NT2/D1 (cell line): ENCODE data around the gene CLDN1.

Source experiments
- DNase-seq: peaks from one replicate; pipeline ENCODE4 v3.0.0-alpha.2; 2011; ENCODE audit warnings: low read depth, low spot score
- H3K27me3 ChIP-seq: 2 replicates; pipeline ENCODE4 v1.6.0; 2011; ENCODE audit warnings: mild to moderate bottlenecking; ENCODE audit not compliant: insufficient read length, insufficient read depth
- H3K36me3 ChIP-seq: 2 replicates; pipeline ENCODE4 v1.6.1; 2011; ENCODE audit warnings: mild to moderate bottlenecking, low read length, mixed read lengths; ENCODE audit not compliant: insufficient read depth, insufficient read length
- H3K4me1 ChIP-seq: 2 replicates; pipeline ENCODE4 v1.5.1; 2011; ENCODE audit not compliant: insufficient read depth, insufficient read length
- H3K4me3 ChIP-seq: 2 replicates; pipeline ENCODE4 v1.5.1; 2011; ENCODE audit warnings: low read depth; ENCODE audit not compliant: insufficient read length
- H3K9ac ChIP-seq: 2 replicates; pipeline ENCODE4 v1.6.0; 2011; ENCODE audit warnings: low read depth; ENCODE audit not compliant: insufficient read length
- H3K9me3 ChIP-seq: 2 replicates; pipeline ENCODE4 v1.5.1; 2011; ENCODE audit warnings: mild to moderate bottlenecking, low read length; ENCODE audit not compliant: insufficient read depth
- SUZ12 ChIP-seq: IDR thresholded peaks from 2 replicates; pipeline ENCODE4 v1.6.1; 2011; ENCODE audit not compliant: insufficient read length, insufficient read depth; ENCODE audit errors: extremely low read depth
- YY1 ChIP-seq: IDR thresholded peaks from 2 replicates; pipeline ENCODE4 v1.6.1; 2011; ENCODE audit not compliant: insufficient read length, insufficient read depth
- ZNF274 ChIP-seq: IDR thresholded peaks from 2 replicates; pipeline ENCODE4 v1.6.1; 2011; ENCODE audit warnings: mild to moderate bottlenecking, low read depth, low read length

Gene CLDN1

GRCh38 chr3:190330936-190331734 lies 8.9 kb upstream of the CLDN1 start:
- TF ChIP-seq ZNF274 (no peak), YY1 (no peak), SUZ12 (no peak)
- no peak overlapping the region for H3K9ac ChIP-seq
- no peaks in the 10 kb centered on the region for H3K27me3 ChIP-seq
- no peak overlapping the region for H3K4me3 ChIP-seq
- DNase-seq: no peak
- H3K36me3 ChIP-seq: no peaks in the 10 kb centered on the region
- H3K4me1 ChIP-seq: no peaks in the 10 kb centered on the region
- no peaks in the 10 kb centered on the region for H3K9me3 ChIP-seq

- DNase-seq: no peak
- H3K4me1 ChIP-seq: no peaks in the 10 kb centered on the region
- H3K27me3 ChIP-seq: peaks cover 19% of the 10 kb centered on the region
- H3K9me3 ChIP-seq: no peaks in the 10 kb centered on the region
- no peaks in the 10 kb centered on the region for H3K36me3 ChIP-seq
- H3K9ac ChIP-seq: no peak overlapping the region
- H3K4me3 ChIP-seq: no peak overlapping the region
- TF ChIP-seq ZNF274 (no peak), YY1 (no peak), SUZ12 (no peak)
Measured at GRCh38 chr3:190326930-190327329, 4.7 kb upstream of the CLDN1 start.

- H3K9ac ChIP-seq: no peak overlapping the region
- peaks cover 25% of the 10 kb centered on the region for H3K27me3 ChIP-seq
- no peak for DNase-seq
- no peaks in the 10 kb centered on the region for H3K36me3 ChIP-seq
- H3K4me1 ChIP-seq: no peaks in the 10 kb centered on the region
- no peaks in the 10 kb centered on the region for H3K9me3 ChIP-seq
- H3K4me3 ChIP-seq: no peak overlapping the region
- no peak for TF ChIP-seq ZNF274
Measured at GRCh38 chr3:190326361-190326760, 4.1 kb upstream of the CLDN1 start.

GRCh38 chr3:190325923-190326322 lies 3.7 kb upstream of the CLDN1 start:
- H3K27me3 ChIP-seq: peaks cover 30% of the 10 kb centered on the region
- no peak overlapping the region for H3K4me3 ChIP-seq
- no peak overlapping the region for H3K9ac ChIP-seq
- no peaks in the 10 kb centered on the region for H3K36me3 ChIP-seq
- H3K9me3 ChIP-seq: no peaks in the 10 kb centered on the region
- no peak for TF ChIP-seq YY1
- no peak for TF ChIP-seq ZNF274
- TF ChIP-seq SUZ12: no peak
- no peaks in the 10 kb centered on the region for H3K4me1 ChIP-seq
- DNase-seq: no peak

- Histone ChIP-seq H3K9me3 (no peaks in the 10 kb centered on the region), H3K4me1 (no peaks in the 10 kb centered on the region), H3K9ac (no peak overlapping the region), H3K27me3 (peaks cover 53% of the 10 kb centered on the region), H3K4me3 (no peak overlapping the region), H3K36me3 (no peaks in the 10 kb centered on the region)
- DNase-seq: no peak
- no peak for TF ChIP-seq YY1
- TF ChIP-seq SUZ12: no peak
- TF ChIP-seq ZNF274: no peak
Measured at GRCh38 chr3:190323246-190323626, 990 bp upstream of the CLDN1 start.

GRCh38 chr3:190322604-190323245 lies 479 bp upstream of the CLDN1 start:
- H3K4me3 ChIP-seq: peak overlapping the region; percentile 22

GRCh38 chr3:190320594-190321362 lies 1.5 kb downstream of the CLDN1 start:
- H3K36me3 ChIP-seq: no peaks in the 10 kb centered on the region
- peaks cover 53% of the 10 kb centered on the region for H3K27me3 ChIP-seq
- H3K4me3 ChIP-seq: no peak overlapping the region
- no peak overlapping the region for H3K9ac ChIP-seq
- DNase-seq: no peak
- H3K4me1 ChIP-seq: no peaks in the 10 kb centered on the region
- H3K9me3 ChIP-seq: no peaks in the 10 kb centered on the region
- no peak for TF ChIP-seq YY1
- no peak for TF ChIP-seq SUZ12
- TF ChIP-seq ZNF274: no peak

More at GRCh38 chr3:190322604-190323245, 479 bp upstream of the CLDN1 start:
- H3K36me3 ChIP-seq: no peaks in the 10 kb centered on the region
- DNase-seq: no peak
- no peaks in the 10 kb centered on the region for H3K9me3 ChIP-seq
- no peaks in the 10 kb centered on the region for H3K4me1 ChIP-seq
- TF ChIP-seq SUZ12 (no peak), ZNF274 (no peak), YY1 (no peak)
- peak overlapping the region; percentile 58 for H3K9ac ChIP-seq
- H3K27me3 ChIP-seq: peaks cover 53% of the 10 kb centered on the region
